Measurements from ENCODE around the gene ITGA2B. TPM values are rescaled to one million over a fixed set of nuclear protein-coding genes. Genes with fewer than 3 reads are reported as not detected.

The ITGA2B gene
- total and polyA plus RNA-seq, 2 of the 8 experiments (the other 6 are each of a cell fraction or from before 2014, with no cell fraction given) = 6.9 to 12.3 TPM

DNA sequence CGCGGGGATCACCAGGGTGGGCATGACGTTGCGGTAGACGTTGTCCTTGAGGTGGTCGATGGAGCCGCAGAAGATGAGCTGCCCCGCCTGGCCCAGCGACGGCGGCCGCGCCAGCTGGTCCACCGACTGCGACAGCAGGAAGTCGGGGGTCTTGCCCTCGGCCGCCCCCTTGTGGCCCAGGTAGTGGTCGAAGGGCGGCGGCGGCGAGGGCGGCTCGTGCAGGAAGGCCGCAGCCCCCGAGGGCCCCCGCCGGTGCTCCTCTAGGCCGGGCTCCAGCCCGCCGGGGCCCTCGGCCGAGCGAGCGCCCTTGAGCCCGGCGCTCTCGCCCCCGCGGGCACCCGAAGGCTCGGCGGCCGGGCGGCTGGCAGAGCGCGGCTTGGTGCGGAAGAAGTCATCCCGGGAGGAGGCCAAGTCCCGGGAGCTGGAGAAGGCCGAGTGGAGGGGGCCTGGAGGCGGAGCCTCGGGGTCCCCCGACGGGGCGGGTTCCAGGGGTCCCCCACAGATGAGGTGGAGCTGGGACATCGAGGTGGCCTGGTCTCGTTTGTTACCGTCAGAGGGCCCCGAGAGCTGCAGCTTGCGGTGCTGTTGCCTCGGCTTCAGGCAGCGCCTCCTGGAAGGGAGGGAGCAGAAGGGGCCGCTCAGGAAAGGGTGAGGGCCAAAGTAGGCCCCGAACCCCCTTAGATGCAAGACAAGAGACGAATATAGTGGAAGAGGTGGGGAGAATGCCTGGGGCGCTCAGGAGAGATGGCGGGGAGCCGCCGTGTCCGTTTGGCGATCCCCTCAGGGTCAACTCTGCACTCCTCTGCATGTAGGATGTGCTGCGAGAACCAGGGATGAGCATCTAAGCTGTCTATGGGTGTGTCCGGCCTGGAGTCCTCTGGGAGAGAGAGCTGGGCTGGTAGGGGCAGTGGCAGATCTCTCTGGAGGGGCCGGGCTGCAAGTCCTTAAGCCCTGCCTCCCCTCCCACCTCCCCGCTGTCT, 34.6 kb downstream of the ITGA2B start (continued):
- TF ChIP-seq CBX8 (IDR thresholded peaks at IDR 0.05; ENCODE audit: borderline replicate concordance, low read depth, low read length) = no peak
- TF ChIP-seq TCF12 (IDR thresholded peaks at IDR 0.05; ENCODE audit: low read depth, low read length) = 0 out of 2 replicates have a peak, but pooled peaks have one; percentile 40
- peak; percentile 36 to 54; a peak in 3 of 4 replicates for TF ChIP-seq RAD21 (IDR thresholded peaks at IDR 0.05 in 1 of 2, conservative IDR thresholded peaks at IDR 0.05 in 1 of 2; ENCODE audit: low read depth in 2 of 2, low read length in 2 of 2)
- TF ChIP-seq PHF8 (conservative IDR thresholded peaks at IDR 0.05; ENCODE audit: low read depth, low read length) = no peak
- TF ChIP-seq TEAD4 (IDR thresholded peaks at IDR 0.05; ENCODE audit: low read depth, low read length) = no peak
- TF ChIP-seq YY1 (IDR thresholded peaks at IDR 0.05; ENCODE audit: low read depth, low read length) = peak; percentile 49; the same call in 1 of the 2 replicates
- TF ChIP-seq SIRT6 (IDR thresholded peaks at IDR 0.05; ENCODE audit: low read length) = no peak
- no peak for TF ChIP-seq POLR2AphosphoS5 (IDR thresholded peaks at IDR 0.05; ENCODE audit: low read depth, low read length)
- no peak for TF ChIP-seq SP1 (IDR thresholded peaks at IDR 0.05; ENCODE audit: low read depth, low read length)
- no peak; the same call in 1 of the 2 replicates for TF ChIP-seq TAF1 (IDR thresholded peaks at IDR 0.05; ENCODE audit: low read depth, low read length)
- TF ChIP-seq CREB1 (IDR thresholded peaks at IDR 0.05) = 0 out of 2 replicates have a peak, but pooled peaks have one; percentile 22
- TF ChIP-seq CHD1 (IDR thresholded peaks at IDR 0.05; ENCODE audit: low read depth, low read length) = no peak
- no peak for TF ChIP-seq CEBPB (IDR thresholded peaks at IDR 0.05; ENCODE audit: low read depth, low read length)
- no peak for TF ChIP-seq KDM5A (IDR thresholded peaks at IDR 0.05; ENCODE audit: low read length)
- TF ChIP-seq, protein P1, sequence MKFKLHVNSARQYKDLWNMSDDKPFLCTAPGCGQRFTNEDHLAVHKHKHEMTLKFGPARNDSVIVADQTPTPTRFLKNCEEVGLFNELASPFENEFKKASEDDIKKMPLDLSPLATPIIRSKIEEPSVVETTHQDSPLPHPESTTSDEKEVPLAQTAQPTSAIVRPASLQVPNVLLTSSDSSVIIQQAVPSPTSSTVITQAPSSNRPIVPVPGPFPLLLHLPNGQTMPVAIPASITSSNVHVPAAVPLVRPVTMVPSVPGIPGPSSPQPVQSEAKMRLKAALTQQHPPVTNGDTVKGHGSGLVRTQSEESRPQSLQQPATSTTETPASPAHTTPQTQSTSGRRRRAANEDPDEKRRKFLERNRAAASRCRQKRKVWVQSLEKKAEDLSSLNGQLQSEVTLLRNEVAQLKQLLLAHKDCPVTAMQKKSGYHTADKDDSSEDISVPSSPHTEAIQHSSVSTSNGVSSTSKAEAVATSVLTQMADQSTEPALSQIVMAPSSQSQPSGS (IDR thresholded peaks at IDR 0.05; ENCODE audit: low read length) = no peak
- TF ChIP-seq EP300 (IDR thresholded peaks at IDR 0.05; ENCODE audit: borderline replicate concordance in 1 of 2, low read depth in 2 of 2, low read length in 2 of 2) = 0 out of 3 replicates have a peak, but pooled peaks of 1 of the 2 experiments have one; percentile 29
- no peak for TF ChIP-seq HDAC2 (IDR thresholded peaks at IDR 0.05; ENCODE audit: borderline replicate concordance in 1 of 2, low read depth in 2 of 2, low read length in 2 of 2)
- no peak for TF ChIP-seq HDAC6 (IDR thresholded peaks at IDR 0.05; ENCODE audit: low read depth, low read length)
- no peak for TF ChIP-seq RNF2 (IDR thresholded peaks at IDR 0.05; ENCODE audit: borderline replicate concordance, low read depth, low read length, missing control alignments, poor library complexity, severe bottlenecking)
- no peak for TF ChIP-seq EZH2 (IDR thresholded peaks at IDR 0.05; ENCODE audit: low read depth, low read length, severe bottlenecking)
- TF ChIP-seq KDM1A (IDR thresholded peaks at IDR 0.05; ENCODE audit: borderline replicate concordance, low read length) = no peak
